Progenitor cell of endocrine pancreas (in vitro differentiated cells): ENCODE data around the gene SLC25A46. TPM values are rescaled to one million over a fixed set of nuclear protein-coding genes. Genes with fewer than 3 reads are reported as not detected.

Experiments
- DNase-seq: peaks from one replicate; pipeline ENCODE4 v3.0.0; 2021; ENCODE audit warnings: low spot score; ENCODE audit not compliant: unreplicated experiment
- H3K27ac Mint-ChIP-seq: 2 replicates; pipeline ENCODE4 v1.8.0; 2021; ENCODE audit warnings: mild to moderate bottlenecking, moderate library complexity, mixed read lengths
- H3K27me3 Mint-ChIP-seq: 2 replicates; pipeline ENCODE4 v1.8.0; 2021; ENCODE audit warnings: mixed read lengths
- H3K36me3 Mint-ChIP-seq: 2 replicates; pipeline ENCODE4 v1.8.0; 2022; ENCODE audit warnings: mixed read lengths; ENCODE audit not compliant: insufficient read depth
- H3K4me1 Mint-ChIP-seq: 2 replicates; pipeline ENCODE4 v1.8.0; 2021; ENCODE audit warnings: low read depth, mixed read lengths
- H3K4me3 Mint-ChIP-seq: 2 replicates; pipeline ENCODE4 v1.8.0; 2021; ENCODE audit warnings: low read depth, mild to moderate bottlenecking, moderate library complexity, mixed read lengths
- H3K9me3 Mint-ChIP-seq: 2 replicates; pipeline ENCODE4 v1.8.0; 2021; ENCODE audit warnings: low read depth, mixed read lengths
- total RNA-seq: library from RNA; stranded (reverse); gene quantifications from 2 replicates; pipeline ENCODE4 v1.2.1, GENCODE V29; 2021
- TF ChIP-seq, protein P1 (sequence below): fragments of 200-600 bp; sonication (generic); IDR thresholded peaks from one replicate; pipeline ENCODE4 v1.5.0; 2021; ENCODE audit warnings: antibody characterized with exemption, mild to moderate bottlenecking; ENCODE audit not compliant: unreplicated experiment

Gene SLC25A46
- total RNA-seq, 1 donor from 2014 or later: 42.1 TPM

DNA sequence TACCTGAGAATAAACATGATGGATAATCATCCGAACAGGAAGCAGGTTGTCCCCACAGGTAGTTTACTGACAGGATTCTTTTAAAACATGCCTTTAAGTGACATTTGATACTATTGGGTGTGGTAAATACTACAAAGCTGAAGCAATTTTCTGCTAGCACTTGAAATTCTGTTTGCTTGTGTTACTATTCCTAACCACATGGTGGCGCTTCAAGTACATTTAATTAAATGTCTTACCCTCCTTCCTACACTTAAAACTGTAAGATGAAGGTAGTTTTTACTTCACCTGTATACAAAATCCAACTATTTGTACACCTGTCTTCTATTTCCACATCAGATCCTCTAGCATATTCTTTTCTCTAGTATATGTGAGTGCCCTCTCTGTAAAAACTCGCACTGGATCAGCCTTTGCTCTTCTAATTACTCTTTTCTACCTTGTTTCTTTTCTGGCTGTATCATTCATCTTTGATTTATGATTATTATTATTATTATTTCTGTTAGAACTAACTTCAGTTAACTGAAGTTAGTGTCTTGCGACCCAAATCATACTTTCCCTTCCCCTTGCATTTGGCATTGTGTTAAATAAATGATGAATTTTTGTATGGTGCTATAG lies 18.4 kb downstream of the SLC25A46 start:
- TF ChIP-seq, protein P1, sequence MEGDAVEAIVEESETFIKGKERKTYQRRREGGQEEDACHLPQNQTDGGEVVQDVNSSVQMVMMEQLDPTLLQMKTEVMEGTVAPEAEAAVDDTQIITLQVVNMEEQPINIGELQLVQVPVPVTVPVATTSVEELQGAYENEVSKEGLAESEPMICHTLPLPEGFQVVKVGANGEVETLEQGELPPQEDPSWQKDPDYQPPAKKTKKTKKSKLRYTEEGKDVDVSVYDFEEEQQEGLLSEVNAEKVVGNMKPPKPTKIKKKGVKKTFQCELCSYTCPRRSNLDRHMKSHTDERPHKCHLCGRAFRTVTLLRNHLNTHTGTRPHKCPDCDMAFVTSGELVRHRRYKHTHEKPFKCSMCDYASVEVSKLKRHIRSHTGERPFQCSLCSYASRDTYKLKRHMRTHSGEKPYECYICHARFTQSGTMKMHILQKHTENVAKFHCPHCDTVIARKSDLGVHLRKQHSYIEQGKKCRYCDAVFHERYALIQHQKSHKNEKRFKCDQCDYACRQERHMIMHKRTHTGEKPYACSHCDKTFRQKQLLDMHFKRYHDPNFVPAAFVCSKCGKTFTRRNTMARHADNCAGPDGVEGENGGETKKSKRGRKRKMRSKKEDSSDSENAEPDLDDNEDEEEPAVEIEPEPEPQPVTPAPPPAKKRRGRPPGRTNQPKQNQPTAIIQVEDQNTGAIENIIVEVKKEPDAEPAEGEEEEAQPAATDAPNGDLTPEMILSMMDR: peak; percentile 86
- Mint-ChIP-seq H3K27ac (no peak overlapping the region), H3K36me3 (peaks cover 2% of the 10 kb centered on the region), H3K4me1 (no peaks in the 10 kb centered on the region), H3K27me3 (no peaks in the 10 kb centered on the region), H3K9me3 (no peaks in the 10 kb centered on the region), H3K4me3 (no peak overlapping the region)
- DNase-seq: no peak

- Mint-ChIP-seq H3K4me1 (no peaks in the 10 kb centered on the region), H3K9me3 (no peaks in the 10 kb centered on the region), H3K27me3 (no peaks in the 10 kb centered on the region), H3K36me3 (peaks cover 5% of the 10 kb centered on the region), H3K4me3 (no peak overlapping the region), H3K27ac (no peak overlapping the region)
- TF ChIP-seq, protein P1: no peak
- no peak for DNase-seq
These were observed 21.4 kb downstream of the SLC25A46 start for GRCh38 chr5:110760158-110760557.

GRCh38 chr5:110768138-110768860 lies 29.5 kb downstream of the SLC25A46 start:
- H3K4me1 Mint-ChIP-seq: no peaks in the 10 kb centered on the region
- H3K27ac Mint-ChIP-seq: no peak overlapping the region
- no peak for DNase-seq
- no peak overlapping the region for H3K4me3 Mint-ChIP-seq
- peaks cover 6% of the 10 kb centered on the region for H3K27me3 Mint-ChIP-seq
- TF ChIP-seq, protein P1: no peak
- no peaks in the 10 kb centered on the region for H3K36me3 Mint-ChIP-seq
- H3K9me3 Mint-ChIP-seq: no peaks in the 10 kb centered on the region

GRCh38 chr5:110769000-110769681 lies 30.3 kb downstream of the SLC25A46 start:
- no peaks in the 10 kb centered on the region for H3K9me3 Mint-ChIP-seq
- TF ChIP-seq, protein P1: no peak
- H3K27ac Mint-ChIP-seq: no peak overlapping the region
- no peaks in the 10 kb centered on the region for H3K36me3 Mint-ChIP-seq
- no peaks in the 10 kb centered on the region for H3K4me1 Mint-ChIP-seq
- H3K27me3 Mint-ChIP-seq: peaks cover 6% of the 10 kb centered on the region
- H3K4me3 Mint-ChIP-seq: no peak overlapping the region
- DNase-seq: no peak

DNA sequence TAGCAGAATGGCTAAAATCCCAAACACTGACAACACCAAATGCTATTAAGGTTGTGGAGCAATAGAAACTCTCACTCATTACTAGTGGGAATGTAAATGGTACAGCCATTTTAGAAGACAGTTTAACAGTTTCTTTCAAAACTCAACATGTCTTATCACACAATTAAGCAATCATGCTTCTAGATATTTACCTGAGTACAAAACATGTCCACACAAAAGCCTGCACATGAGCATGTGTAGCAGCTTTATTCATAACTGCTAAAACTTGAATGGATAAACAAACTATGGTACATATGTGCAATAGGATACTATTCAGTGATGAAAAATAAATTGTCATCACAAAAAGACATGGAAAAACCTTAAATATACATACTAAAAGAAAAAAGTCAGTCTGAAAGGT lies 31.5 kb downstream of the SLC25A46 start:
- H3K36me3 Mint-ChIP-seq: no peaks in the 10 kb centered on the region
- no peak overlapping the region for H3K4me3 Mint-ChIP-seq
- H3K4me1 Mint-ChIP-seq: no peaks in the 10 kb centered on the region
- no peak for DNase-seq
- peaks cover 6% of the 10 kb centered on the region for H3K27me3 Mint-ChIP-seq
- no peaks in the 10 kb centered on the region for H3K9me3 Mint-ChIP-seq
- TF ChIP-seq, protein P1: no peak
- H3K27ac Mint-ChIP-seq: no peak overlapping the region
